A673 (cell line): ENCODE data around the gene CBX4. TPM values are rescaled to one million over a fixed set of nuclear protein-coding genes. Genes with fewer than 3 reads are reported as not detected.

Experiments
- BruUV-seq: library from RNA; stranded (reverse); fragments of 400-500 nt; replicated peaks from 2 replicates; lab custom pipeline; 2021; lab: Mats Ljungman, UMichigan
- CTCF ChIA-PET: fragments of 300-600 bp; sonication (Branson Sonifier 250); formaldehyde crosslinking; loops from one replicate; lab custom pipeline; 2022; ENCODE audit warnings: antibody characterized with exemption; lab: Charles Lee
- POLR2A ChIA-PET: fragments of 300-600 bp; sonication (Branson Sonifier 250); formaldehyde crosslinking; loops from one replicate; lab custom pipeline; 2022; ENCODE audit warnings: antibody characterized with exemption; ENCODE audit not compliant: low non-redundant PET; lab: Charles Lee
- DNase-seq: peaks from one replicate; pipeline ENCODE4 v3.0.0-alpha.2; 2015; ENCODE audit warnings: low spot score
- H3K27ac ChIP-seq: fragments of 200-600 bp; sonication (generic); 2 replicates; pipeline ENCODE4 v1.5.1; 2016; ENCODE audit warnings: mixed run types, low read depth, mild to moderate bottlenecking, mixed read lengths, antibody characterized with exemption, low read length; ENCODE audit not compliant: poor library complexity, severe bottlenecking
- H3K27me3 ChIP-seq: fragments of 200-600 bp; sonication (generic); replicated peaks from 2 replicates; pipeline ENCODE4 v1.6.1; 2017; ENCODE audit warnings: mixed run types, low read depth, mild to moderate bottlenecking, mixed read lengths, antibody characterized with exemption, low read length; ENCODE audit not compliant: insufficient read depth, poor library complexity
- H3K36me3 ChIP-seq: fragments of 200-600 bp; sonication (generic); 2 replicates; pipeline ENCODE4 v1.6.1; 2016; ENCODE audit warnings: mixed run types, mild to moderate bottlenecking, mixed read lengths, antibody characterized with exemption, low read length; ENCODE audit not compliant: insufficient read depth, poor library complexity, severe bottlenecking
- H3K4me1 ChIP-seq: fragments of 200-600 bp; sonication (generic); 2 replicates; pipeline ENCODE4 v1.6.1; 2017; ENCODE audit warnings: mixed run types, mild to moderate bottlenecking, mixed read lengths, antibody characterized with exemption, low read length; ENCODE audit not compliant: insufficient read depth, poor library complexity, severe bottlenecking
- H3K4me3 ChIP-seq: fragments of 200-600 bp; sonication (generic); 2 replicates; pipeline ENCODE4 v1.5.1; 2016; ENCODE audit warnings: low read depth, mixed run types, mild to moderate bottlenecking, mixed read lengths, low read length; ENCODE audit not compliant: poor library complexity, severe bottlenecking
- H3K9me3 ChIP-seq: fragments of 200-600 bp; sonication (generic); 2 replicates; pipeline ENCODE4 v1.6.1; 2016; ENCODE audit warnings: mixed run types, low read depth, mild to moderate bottlenecking, mixed read lengths, antibody characterized with exemption, low read length; ENCODE audit not compliant: poor library complexity, severe bottlenecking
- EZH2 ChIP-seq: fragments of 200-600 bp; sonication (generic); IDR thresholded peaks from 2 replicates; pipeline ENCODE4 v1.6.1; 2017; ENCODE audit warnings: borderline replicate concordance, low read depth, mild to moderate bottlenecking, mixed read lengths, antibody characterized with exemption, low read length; ENCODE audit not compliant: poor library complexity, severe bottlenecking
- intact Hi-C: fragments of 100-400 bp; cut with micrococcal nuclease; formaldehyde crosslinking; loops from one replicate; pipeline ENCODE4 v1.10.0; 2022; ENCODE audit not compliant: unreplicated experiment
- total RNA-seq: library from RNA; stranded (reverse); gene quantifications from 2 replicates; pipeline ENCODE4 v1.2.3, GENCODE V29; 2021
- TF ChIP-seq, protein P1 (sequence below): fragments of 300-800, 200-600 bp; sonication (generic); conservative IDR thresholded peaks from 2 replicates; pipeline ENCODE4 v1.5.1; 2017; ENCODE audit warnings: low read depth, mild to moderate bottlenecking, antibody characterized with exemption, low read length, moderate library complexity, mixed read lengths

Gene CBX4
- total RNA-seq, 1 experiment from 2014 or later = 42.6 TPM

GRCh38 chr17:79834565-79835469 is 4.4 kb downstream of the CBX4 start:
- DNase-seq = peak; percentile 57
- no peaks in the 10 kb centered on the region for H3K9me3 ChIP-seq
- intact Hi-C loops = loop anchor here (5.0 to 10.0 kb wide), 2 partner anchors 43 to 90 kb away; no protein-coding TSS in a partner anchor
- POLR2A ChIA-PET = interaction anchor here (0.5 to 1.3 kb wide), 3 partner anchors 24 to 134 kb away, joined by 3 to 6 read pairs (median 3); no protein-coding TSS in a partner anchor
- TF ChIP-seq, protein P1, sequence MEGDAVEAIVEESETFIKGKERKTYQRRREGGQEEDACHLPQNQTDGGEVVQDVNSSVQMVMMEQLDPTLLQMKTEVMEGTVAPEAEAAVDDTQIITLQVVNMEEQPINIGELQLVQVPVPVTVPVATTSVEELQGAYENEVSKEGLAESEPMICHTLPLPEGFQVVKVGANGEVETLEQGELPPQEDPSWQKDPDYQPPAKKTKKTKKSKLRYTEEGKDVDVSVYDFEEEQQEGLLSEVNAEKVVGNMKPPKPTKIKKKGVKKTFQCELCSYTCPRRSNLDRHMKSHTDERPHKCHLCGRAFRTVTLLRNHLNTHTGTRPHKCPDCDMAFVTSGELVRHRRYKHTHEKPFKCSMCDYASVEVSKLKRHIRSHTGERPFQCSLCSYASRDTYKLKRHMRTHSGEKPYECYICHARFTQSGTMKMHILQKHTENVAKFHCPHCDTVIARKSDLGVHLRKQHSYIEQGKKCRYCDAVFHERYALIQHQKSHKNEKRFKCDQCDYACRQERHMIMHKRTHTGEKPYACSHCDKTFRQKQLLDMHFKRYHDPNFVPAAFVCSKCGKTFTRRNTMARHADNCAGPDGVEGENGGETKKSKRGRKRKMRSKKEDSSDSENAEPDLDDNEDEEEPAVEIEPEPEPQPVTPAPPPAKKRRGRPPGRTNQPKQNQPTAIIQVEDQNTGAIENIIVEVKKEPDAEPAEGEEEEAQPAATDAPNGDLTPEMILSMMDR = peak; percentile 92
- no peak for TF ChIP-seq EZH2
- no peak overlapping the region for H3K4me3 ChIP-seq
- CTCF ChIA-PET = interaction anchor here (0.6 to 2.0 kb wide), 8 partner anchors 8 to 173 kb away, joined by 3 to 8 read pairs (median 4); partner anchors contain the start of gene CBX8
- H3K4me1 ChIP-seq = peaks cover 75% of the 10 kb centered on the region
- peaks cover 23% of the 10 kb centered on the region for H3K36me3 ChIP-seq
- no TSS peak for BruUV-seq
- H3K27me3 ChIP-seq = no peaks in the 10 kb centered on the region
- no peak overlapping the region for H3K27ac ChIP-seq

- TF ChIP-seq, protein P1 = no peak
- no peak for TF ChIP-seq EZH2
- ChIA-PET CTCF (interaction anchor here (1.4 kb wide), 1 partner anchor 23 kb away, joined by 5 read pairs; no protein-coding TSS in a partner anchor), POLR2A (interaction anchor here (0.8 kb wide), 1 partner anchor 9 kb away, joined by 4 read pairs; no protein-coding TSS in a partner anchor)
- intact Hi-C loops = loop anchor here (10.0 kb wide), 1 partner anchor 89 kb away; no protein-coding TSS in a partner anchor
- H3K36me3 ChIP-seq = peaks cover 23% of the 10 kb centered on the region
- peaks cover 81% of the 10 kb centered on the region for H3K4me1 ChIP-seq
- no peaks in the 10 kb centered on the region for H3K9me3 ChIP-seq
- no peaks in the 10 kb centered on the region for H3K27me3 ChIP-seq
- H3K27ac ChIP-seq = peak overlapping the region; percentile 12
- DNase-seq = no peak
- BruUV-seq = no TSS peak
- H3K4me3 ChIP-seq = no peak overlapping the region
Measured at GRCh38 chr17:79833744-79834564, 5.3 kb downstream of the CBX4 start.

GRCh38 chr17:79833110-79833450 is 6.2 kb downstream of the CBX4 start:
- ChIA-PET POLR2A (interaction anchor here (0.8 kb wide), 1 partner anchor 8 kb away, joined by 4 read pairs; no protein-coding TSS in a partner anchor), CTCF (interaction anchor here (0.6 kb wide), 3 partner anchors 17 to 21 kb away, joined by 3 to 6 read pairs (median 3); no protein-coding TSS in a partner anchor)
- Histone ChIP-seq H3K4me3 (peak overlapping the region; percentile 20), H3K36me3 (peaks cover 23% of the 10 kb centered on the region), H3K27me3 (no peaks in the 10 kb centered on the region), H3K27ac (no peak overlapping the region), H3K9me3 (no peaks in the 10 kb centered on the region), H3K4me1 (peaks cover 90% of the 10 kb centered on the region)
- BruUV-seq = no TSS peak
- TF ChIP-seq, protein P1 = no peak
- TF ChIP-seq EZH2 = no peak
- DNase-seq = no peak
- intact Hi-C loops = loop anchor here (10.0 kb wide), 1 partner anchor 88 kb away; no protein-coding TSS in a partner anchor
